Adrenal gland (tissue), 5 donors: ENCODE measurements around the gene KDF1.

Source experiments
- CTCF ChIP-seq, 6 experiments: fragments of 450-650 bp in 4 of 6; fragments of 200-600 bp in 2 of 6; sonication (generic) in 1 of 6; IDR thresholded peaks; 1 replicate in 5 of 6; 2 replicates in 1 of 6; pipeline versions ENCODE4 v1.5.1 to v1.8.0; 2016 to 2021; ENCODE audit warnings: antibody characterized with exemption in 6 of 6, mild to moderate bottlenecking in 2 of 6, moderate library complexity in 1 of 6
- POLR2A ChIP-seq, 2 donors: fragments of 450-650 bp; IDR thresholded peaks; one replicate each; pipeline ENCODE4 v1.6.1; 2017; ENCODE audit warnings: antibody characterized with exemption in 2 of 2, mild to moderate bottlenecking in 2 of 2, moderate library complexity in 1 of 2
- donor health status: DM: no; HTN: no; CAD: no.

DNA sequence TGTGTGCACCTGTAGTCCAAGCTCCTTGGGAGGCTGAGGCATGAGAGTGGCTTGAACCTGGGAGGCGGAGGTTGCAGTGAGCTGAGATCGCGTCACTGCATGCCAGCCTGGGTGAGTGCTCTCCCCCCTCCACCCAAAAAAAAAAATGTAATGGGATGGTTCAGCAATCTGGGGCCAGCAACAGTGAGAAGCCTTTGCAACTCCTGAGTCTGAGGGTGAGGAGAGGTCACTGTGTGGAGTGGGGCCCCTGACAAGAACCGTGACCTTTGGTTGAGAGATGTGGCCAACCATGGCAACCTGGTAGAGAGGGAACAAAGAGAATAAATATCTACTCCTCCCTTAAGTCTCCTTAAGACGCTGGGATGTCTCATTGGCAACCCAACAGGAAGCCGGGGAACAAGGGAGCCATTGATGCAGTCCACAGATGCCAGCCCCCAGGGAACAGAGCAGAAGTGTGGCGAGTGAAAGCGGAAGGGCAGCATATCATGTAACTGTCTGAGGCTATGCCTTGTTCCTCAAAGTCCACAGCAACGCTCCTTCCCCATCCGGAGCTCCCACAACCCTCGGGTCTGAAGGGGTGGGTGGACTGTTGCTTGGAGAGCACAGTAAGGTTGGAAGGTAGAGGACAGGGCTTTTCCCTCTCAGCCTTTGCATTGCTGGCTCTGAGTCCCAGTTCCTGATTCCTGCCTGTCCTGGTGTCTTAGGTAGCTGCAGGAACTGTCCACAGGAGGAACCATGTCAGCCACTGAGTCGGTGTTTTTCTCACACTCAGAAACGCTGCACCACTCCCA is 41.5 kb upstream of the KDF1 start:
- TF ChIP-seq CTCF (IDR thresholded peaks at IDR 0.05): no peak
- no peak for TF ChIP-seq POLR2A (IDR thresholded peaks at IDR 0.05)
